HG03196 (cell line): Measurements from ENCODE around the gene SLC2A6.

Experiments used
- ATAC-seq: cut with Tn5 transposase; IDR thresholded peaks from one replicate; pipeline ENCODE4 v1.9.1; 2021; ENCODE audit not compliant: unreplicated experiment

The SLC2A6 gene

GRCh38 chr9:133483611-133484010 lies 4.7 kb upstream of the SLC2A6 start:
- no peak for ATAC-seq

GRCh38 chr9:133477992-133478850 lies 678 bp downstream of the SLC2A6 start:
- ATAC-seq: peak; percentile 35

GRCh38 chr9:133477461-133477860 lies 1.4 kb downstream of the SLC2A6 start:
- ATAC-seq: no peak

GRCh38 chr9:133476941-133477340 lies 2.0 kb downstream of the SLC2A6 start:
- no peak for ATAC-seq

GRCh38 chr9:133476036-133476931 lies 2.6 kb downstream of the SLC2A6 start:
- no peak for ATAC-seq

GRCh38 chr9:133475292-133476012 lies 3.4 kb downstream of the SLC2A6 start:
- no peak for ATAC-seq

- no peak for ATAC-seq
Observed at GRCh38 chr9:133474853-133475252, 4.0 kb downstream of the SLC2A6 start.

- ATAC-seq: no peak
Observed at GRCh38 chr9:133474215-133474614, 4.7 kb downstream of the SLC2A6 start.

- no peak for ATAC-seq
Observed at GRCh38 chr9:133473743-133474142, 5.2 kb downstream of the SLC2A6 start.

GRCh38 chr9:133472753-133473378 lies 6.0 kb downstream of the SLC2A6 start:
- no peak for ATAC-seq

- no peak for ATAC-seq
Observed at GRCh38 chr9:133472277-133472645, 6.6 kb downstream of the SLC2A6 start.

- no peak for ATAC-seq
Observed at GRCh38 chr9:133471551-133472276, 7.2 kb downstream of the SLC2A6 start.

GRCh38 chr9:133470988-133471387 lies 7.9 kb downstream of the SLC2A6 start:
- ATAC-seq: no peak

GRCh38 chr9:133470427-133470924 lies 8.4 kb downstream of the SLC2A6 start:
- ATAC-seq: no peak

- no peak for ATAC-seq
Observed at GRCh38 chr9:133468777-133469421, 10.0 kb downstream of the SLC2A6 start.

- no peak for ATAC-seq
Observed at GRCh38 chr9:133468374-133468773, 10.5 kb downstream of the SLC2A6 start.

- ATAC-seq: no peak
Observed at GRCh38 chr9:133467101-133467500, 11.8 kb downstream of the SLC2A6 start.

GRCh38 chr9:133465984-133466383 lies 12.9 kb downstream of the SLC2A6 start:
- ATAC-seq: no peak

GRCh38 chr9:133464638-133465037 lies 14.3 kb downstream of the SLC2A6 start:
- ATAC-seq: no peak
